Brain microvascular endothelial cell (primary cell): ENCODE data around the gene LAMC1.

Experiments used
- DNase-seq: peaks from one replicate; pipeline ENCODE4 v3.0.0-alpha.2; 2020
- H3K27ac ChIP-seq: fragments of 250-450 bp; sonication (Bioruptor Pico); 2 replicates; pipeline ENCODE4 v1.5.1; 2020; ENCODE audit warnings: mild to moderate bottlenecking, moderate library complexity
- H3K27me3 ChIP-seq: fragments of 250-450 bp; sonication (Bioruptor Pico); replicated peaks from 2 replicates; pipeline ENCODE4 v1.5.1; 2020; ENCODE audit warnings: mild to moderate bottlenecking
- H3K36me3 ChIP-seq: fragments of 250-450 bp; sonication (Bioruptor Pico); replicated peaks from 2 replicates; pipeline ENCODE4 v1.5.1; 2020; ENCODE audit warnings: mild to moderate bottlenecking
- H3K4me3 ChIP-seq: 2 replicates; pipeline ENCODE4 v1.5.1; 2011; ENCODE audit warnings: low read depth, mild to moderate bottlenecking, control low read depth, low read length, moderate library complexity
- in situ Hi-C: cut with HindIII; loops from 2 replicates; pipeline ENCODE4 v1.10.0; 2017; ENCODE audit warnings: low sequenced_read_pairs, low pct_ligation_motif_present
- TF ChIP-seq, protein P1 (sequence below): IDR thresholded peaks from 2 replicates; pipeline ENCODE4 v1.5.1; 2011; ENCODE audit warnings: low read depth, mild to moderate bottlenecking, moderate library complexity, low read length, control low read depth, inconsistent platforms; ENCODE audit errors: missing control alignments

LAMC1 gene

DNA sequence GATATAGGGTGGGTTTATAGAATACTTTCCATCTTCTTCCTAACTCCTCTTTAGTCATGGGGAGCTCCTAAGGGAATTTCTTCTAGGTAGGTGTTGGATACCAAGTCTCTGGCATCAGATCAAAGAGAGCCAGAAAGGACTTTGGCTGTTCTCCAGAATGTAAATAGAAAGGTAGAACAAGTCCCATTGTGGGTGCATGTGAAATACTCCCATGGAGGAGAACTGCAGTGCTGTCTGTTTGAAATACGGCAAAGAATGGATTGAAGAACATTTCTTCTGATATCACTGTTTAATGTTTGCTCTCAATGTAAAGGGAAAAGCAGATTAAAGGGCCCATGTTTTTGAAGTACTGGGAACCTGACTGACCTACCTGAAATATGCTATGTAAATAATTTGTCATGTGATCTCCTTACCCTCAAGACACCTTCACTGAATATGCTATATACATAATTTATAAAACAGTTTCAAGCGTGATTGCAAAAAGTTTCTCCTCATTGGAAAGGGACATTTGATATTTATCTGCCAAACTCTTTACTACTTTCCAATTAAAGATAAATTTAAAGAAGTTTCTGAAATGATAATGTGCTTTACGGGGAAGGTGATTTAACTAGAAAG, 65.9 kb downstream of the LAMC1 start:
- Histone ChIP-seq H3K27ac (no peak overlapping the region), H3K27me3 (no peaks in the 10 kb centered on the region), H3K4me3 (no peak overlapping the region), H3K36me3 (no peaks in the 10 kb centered on the region)
- TF ChIP-seq, protein P1, sequence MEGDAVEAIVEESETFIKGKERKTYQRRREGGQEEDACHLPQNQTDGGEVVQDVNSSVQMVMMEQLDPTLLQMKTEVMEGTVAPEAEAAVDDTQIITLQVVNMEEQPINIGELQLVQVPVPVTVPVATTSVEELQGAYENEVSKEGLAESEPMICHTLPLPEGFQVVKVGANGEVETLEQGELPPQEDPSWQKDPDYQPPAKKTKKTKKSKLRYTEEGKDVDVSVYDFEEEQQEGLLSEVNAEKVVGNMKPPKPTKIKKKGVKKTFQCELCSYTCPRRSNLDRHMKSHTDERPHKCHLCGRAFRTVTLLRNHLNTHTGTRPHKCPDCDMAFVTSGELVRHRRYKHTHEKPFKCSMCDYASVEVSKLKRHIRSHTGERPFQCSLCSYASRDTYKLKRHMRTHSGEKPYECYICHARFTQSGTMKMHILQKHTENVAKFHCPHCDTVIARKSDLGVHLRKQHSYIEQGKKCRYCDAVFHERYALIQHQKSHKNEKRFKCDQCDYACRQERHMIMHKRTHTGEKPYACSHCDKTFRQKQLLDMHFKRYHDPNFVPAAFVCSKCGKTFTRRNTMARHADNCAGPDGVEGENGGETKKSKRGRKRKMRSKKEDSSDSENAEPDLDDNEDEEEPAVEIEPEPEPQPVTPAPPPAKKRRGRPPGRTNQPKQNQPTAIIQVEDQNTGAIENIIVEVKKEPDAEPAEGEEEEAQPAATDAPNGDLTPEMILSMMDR: no peak
- in situ Hi-C loops: no loop called here
- DNase-seq: no peak

DNA sequence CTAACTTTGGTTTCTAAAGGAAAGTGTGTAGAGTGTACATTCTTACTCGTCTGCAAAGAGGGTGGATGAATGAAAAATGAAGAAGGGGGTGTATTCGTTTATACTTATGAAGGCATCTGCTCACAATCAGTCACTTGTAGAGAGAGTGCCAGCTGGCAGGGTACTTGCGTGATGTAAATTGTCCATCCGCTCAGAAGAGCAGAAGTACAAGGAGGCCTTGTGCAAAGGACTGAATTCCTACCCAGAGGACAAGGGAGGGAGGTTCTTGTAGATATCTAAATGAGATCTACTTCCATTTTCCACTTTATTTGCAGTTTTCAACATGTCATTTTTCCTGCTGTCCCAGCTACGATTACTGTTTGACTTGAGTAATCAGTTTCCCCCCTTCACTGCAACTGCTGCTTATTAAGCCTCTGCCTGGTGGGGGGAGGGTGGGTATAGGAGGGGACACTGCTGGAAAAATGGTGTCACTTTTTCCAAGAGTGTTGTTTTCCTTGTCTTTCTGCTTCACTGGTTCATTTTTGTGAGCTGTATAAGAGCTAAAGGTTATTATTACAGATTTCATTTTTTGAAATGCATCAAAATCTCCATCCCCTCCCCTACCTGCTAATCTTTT, 67.3 kb downstream of the LAMC1 start:
- no peaks in the 10 kb centered on the region for H3K36me3 ChIP-seq
- H3K4me3 ChIP-seq: no peak overlapping the region
- no peaks in the 10 kb centered on the region for H3K27me3 ChIP-seq
- no peak overlapping the region for H3K27ac ChIP-seq
- in situ Hi-C loops: no loop called here
- DNase-seq: no peak
- TF ChIP-seq, protein P1: no peak

DNA sequence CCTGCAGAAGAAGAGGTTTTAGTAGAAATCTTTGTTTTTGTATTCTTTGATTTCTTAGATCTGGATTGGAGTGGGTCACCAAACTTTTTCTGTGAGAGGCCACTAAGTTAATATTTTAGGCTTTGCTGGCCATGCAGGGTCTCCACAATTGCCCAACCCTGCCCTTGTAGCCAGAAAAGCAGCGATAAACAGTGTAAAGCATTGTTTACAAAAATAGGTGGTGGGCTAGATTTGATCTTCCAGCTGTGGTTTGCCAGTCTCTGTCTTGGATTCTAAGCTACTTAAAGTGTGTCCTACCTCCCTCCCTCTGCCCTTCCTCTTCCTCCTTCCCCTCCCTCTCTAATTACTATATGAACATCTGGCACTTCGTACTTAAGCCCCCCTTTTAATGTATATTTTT, 68.0 kb downstream of the LAMC1 start:
- TF ChIP-seq, protein P1: no peak
- Histone ChIP-seq H3K36me3 (no peaks in the 10 kb centered on the region), H3K27ac (no peak overlapping the region), H3K4me3 (no peak overlapping the region), H3K27me3 (no peaks in the 10 kb centered on the region)
- no peak for DNase-seq
- in situ Hi-C loops: no loop called here

DNA sequence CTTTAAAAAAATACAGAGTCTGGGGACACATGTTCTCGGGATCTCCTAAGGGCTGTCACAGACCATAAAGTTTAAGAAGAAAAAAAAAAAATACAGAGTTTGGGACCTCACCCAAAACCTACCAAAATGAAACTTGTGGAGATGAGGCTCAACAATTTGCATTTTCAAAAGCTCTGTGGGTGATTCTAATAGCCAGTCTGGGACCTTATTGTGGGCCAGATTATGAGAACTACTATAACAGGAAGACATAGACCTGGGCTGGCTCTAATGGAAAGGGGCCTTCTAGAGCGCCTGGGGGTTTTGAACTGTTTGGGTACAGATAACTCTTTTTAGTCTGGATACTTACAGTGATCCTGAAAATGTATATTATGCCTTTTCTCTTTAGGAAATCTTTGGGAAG, 69.1 kb downstream of the LAMC1 start:
- no peak for DNase-seq
- Histone ChIP-seq H3K27me3 (no peaks in the 10 kb centered on the region), H3K4me3 (no peak overlapping the region), H3K36me3 (no peaks in the 10 kb centered on the region), H3K27ac (no peak overlapping the region)
- TF ChIP-seq, protein P1: no peak
- in situ Hi-C loops: no loop called here

DNA sequence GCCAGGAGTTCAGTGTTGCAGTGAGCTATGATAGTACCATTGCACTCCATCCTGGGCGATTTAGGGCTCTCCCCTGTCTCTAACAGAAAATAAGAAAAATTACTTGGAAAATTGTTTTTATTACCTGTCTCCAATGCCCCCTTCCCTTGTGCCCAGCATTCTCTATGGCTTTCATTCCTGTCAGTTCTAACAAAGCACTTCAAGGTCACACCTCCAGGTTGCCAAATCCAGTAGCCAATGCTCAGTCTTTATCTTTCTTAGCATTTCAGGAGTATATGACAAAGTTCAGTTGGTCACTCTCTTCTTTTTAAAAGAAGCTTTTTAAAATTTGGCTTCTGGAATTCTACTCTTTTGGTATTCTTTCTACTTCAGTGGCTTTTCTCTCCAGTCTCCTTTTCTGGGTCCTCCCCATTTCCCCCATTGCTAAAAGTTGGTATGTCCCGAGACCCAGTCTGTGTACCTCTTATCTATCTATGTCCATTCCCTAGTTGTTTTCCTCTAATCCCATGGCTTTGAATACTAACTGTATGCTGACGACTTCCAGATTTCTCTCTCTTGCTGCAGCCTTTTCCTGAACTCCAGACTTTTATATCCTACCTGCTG, 69.9 kb downstream of the LAMC1 start:
- H3K36me3 ChIP-seq: no peaks in the 10 kb centered on the region
- H3K4me3 ChIP-seq: no peak overlapping the region
- no peak for DNase-seq
- TF ChIP-seq, protein P1: no peak
- in situ Hi-C loops: no loop called here
- H3K27ac ChIP-seq: no peak overlapping the region
- H3K27me3 ChIP-seq: no peaks in the 10 kb centered on the region
